HG03565 (cell line): ENCODE measurements around the gene MDM2.

Experiments
- ATAC-seq: cut with Tn5 transposase; IDR thresholded peaks from one replicate; pipeline ENCODE4 v1.9.1; 2021; ENCODE audit warnings: mild to moderate bottlenecking, moderate library complexity; ENCODE audit not compliant: unreplicated experiment

Gene MDM2

GRCh38 chr12:68896881-68897540 lies 89.0 kb downstream of the MDM2 start:
- no peak for ATAC-seq

- no peak for ATAC-seq
Observed at GRCh38 chr12:68899251-68899771, 91.3 kb downstream of the MDM2 start.

- ATAC-seq, result no peak
Observed at GRCh38 chr12:68900241-68900640, 92.3 kb downstream of the MDM2 start.
